HT1080 (cell line): ENCODE measurements around the gene SH2D5. TPM values are rescaled to one million over a fixed set of nuclear protein-coding genes. Genes with fewer than 3 reads are reported as not detected.
"Not testable (repeated sequence)": the region's sequence is repeated elsewhere in the genome, so short reads cannot be mapped to it uniquely, and the experiment has no call there.

ENCODE experiments used
- DNase-seq: peaks from one replicate; pipeline ENCODE4 v3.0.0-alpha.2; 2015; ENCODE audit warnings: low read depth
- total RNA-seq: library from RNA; depleted of rRNA; stranded (reverse); fragments of >200 nt; shearing (Covaris generic); gene quantifications from 2 replicates; pipeline ENCODE4 v1.2.3, GENCODE V29; 2014

Gene SH2D5
- total RNA-seq, 1 experiment from 2014 or later, result 26.9 TPM

GRCh38 chr1:20696397-20697333, 35.8 kb downstream of the SH2D5 start:
- DNase-seq, result peak; percentile 96

GRCh38 chr1:20695515-20695914, 37.0 kb downstream of the SH2D5 start:
- DNase-seq, result no peak

- DNase-seq, result no peak
Observed at GRCh38 chr1:20693623-20694022, 38.9 kb downstream of the SH2D5 start.

- DNase-seq, result no peak
Observed at GRCh38 chr1:20691872-20692271, 40.6 kb downstream of the SH2D5 start.

GRCh38 chr1:20689645-20690056, 42.9 kb downstream of the SH2D5 start:
- no peak for DNase-seq

- no peak for DNase-seq
Observed at GRCh38 chr1:20686883-20687725, 45.4 kb downstream of the SH2D5 start.

- no peak for DNase-seq
Observed at GRCh38 chr1:20685741-20686140, 46.8 kb downstream of the SH2D5 start.

- no peak for DNase-seq
Observed at GRCh38 chr1:20685099-20685662, 47.3 kb downstream of the SH2D5 start.

GRCh38 chr1:20684651-20685050, 47.9 kb downstream of the SH2D5 start:
- no peak for DNase-seq

GRCh38 chr1:20684050-20684620, 48.4 kb downstream of the SH2D5 start:
- no peak for DNase-seq

GRCh38 chr1:20683614-20684013, 48.9 kb downstream of the SH2D5 start:
- no peak for DNase-seq

- DNase-seq, result no peak
Observed at GRCh38 chr1:20682571-20683236, 49.8 kb downstream of the SH2D5 start.

- DNase-seq, result no peak
Observed at GRCh38 chr1:20681999-20682398, 50.5 kb downstream of the SH2D5 start.

- no peak for DNase-seq
Observed at GRCh38 chr1:20680269-20680668, 52.2 kb downstream of the SH2D5 start.

GRCh38 chr1:20678599-20678998, 53.9 kb downstream of the SH2D5 start:
- DNase-seq, result no peak

- DNase-seq, result not testable (repeated sequence)
Observed at GRCh38 chr1:20673626-20674025, 58.9 kb downstream of the SH2D5 start.

- no peak for DNase-seq
Observed at GRCh38 chr1:20672265-20672632, 60.3 kb downstream of the SH2D5 start.

- DNase-seq, result no peak
Observed at GRCh38 chr1:20670936-20671335, 61.6 kb downstream of the SH2D5 start.
